Caco-2 (cell line): ENCODE results near the gene FAM216A. TPM values are rescaled to one million over a fixed set of nuclear protein-coding genes. Genes with fewer than 3 reads are reported as not detected.

Experiments used
- BruUV-seq: library from RNA; stranded (reverse); fragments of 400-500 nt; replicated peaks from 2 replicates; lab custom pipeline; 2021; lab: Mats Ljungman, UMichigan
- CTCF ChIA-PET: fragments of 300-600 bp; sonication (Branson Sonifier 250); formaldehyde crosslinking; loops from one replicate; lab custom pipeline; 2022; ENCODE audit warnings: antibody characterized with exemption; lab: Charles Lee
- POLR2A ChIA-PET: fragments of 300-600 bp; sonication (Branson Sonifier 250); formaldehyde crosslinking; loops from one replicate; lab custom pipeline; 2022; ENCODE audit warnings: antibody characterized with exemption; lab: Charles Lee
- DNase-seq, 2 experiments: peaks; one replicate each; pipeline versions ENCODE4 v3.0.0 to v3.0.0-alpha.2; 2020 to 2022
- H3K27me3 ChIP-seq: replicated peaks from 2 replicates; pipeline ENCODE4 v1.6.0; 2011; ENCODE audit warnings: low read length; ENCODE audit not compliant: control insufficient read depth, insufficient read depth
- H3K36me3 ChIP-seq: 2 replicates; pipeline ENCODE4 v1.5.1; 2011; ENCODE audit warnings: low read length; ENCODE audit not compliant: control insufficient read depth, insufficient read depth
- H3K4me1 ChIP-seq: fragments of 250-450 bp; sonication (Bioruptor Pico); 2 replicates; pipeline ENCODE4 v1.5.1; 2020; ENCODE audit warnings: mild to moderate bottlenecking
- H3K4me3 ChIP-seq: 2 replicates; pipeline ENCODE4 v1.5.1; 2011; ENCODE audit warnings: low read depth, mild to moderate bottlenecking, control low read depth, low read length
- H3K9me3 ChIP-seq: fragments of 250-450 bp; sonication (Bioruptor Pico); 2 replicates; pipeline ENCODE4 v1.5.1; 2020; ENCODE audit warnings: mild to moderate bottlenecking, moderate library complexity
- H3K27ac Mint-ChIP-seq: one replicate; pipeline ENCODE4 v1.8.0; 2022; ENCODE audit warnings: mixed read lengths; ENCODE audit not compliant: unreplicated experiment
- H3K27me3 Mint-ChIP-seq: one replicate; pipeline ENCODE4 v1.8.0; 2022; ENCODE audit warnings: mixed read lengths; ENCODE audit not compliant: insufficient read depth, unreplicated experiment
- H3K36me3 Mint-ChIP-seq: one replicate; pipeline ENCODE4 v1.8.0; 2022; ENCODE audit warnings: mild to moderate bottlenecking, mixed read lengths; ENCODE audit not compliant: insufficient read depth, unreplicated experiment
- H3K4me1 Mint-ChIP-seq: one replicate; pipeline ENCODE4 v1.8.0; 2022; ENCODE audit warnings: low read depth, mixed read lengths; ENCODE audit not compliant: unreplicated experiment
- H3K4me3 Mint-ChIP-seq: one replicate; pipeline ENCODE4 v1.8.0; 2022; ENCODE audit warnings: mild to moderate bottlenecking, moderate library complexity, mixed read lengths; ENCODE audit not compliant: unreplicated experiment
- H3K9me3 Mint-ChIP-seq: one replicate; pipeline ENCODE4 v1.8.0; 2022; ENCODE audit warnings: mixed read lengths; ENCODE audit not compliant: unreplicated experiment
- intact Hi-C: fragments of 100-400 bp; cut with micrococcal nuclease; formaldehyde crosslinking; loops from one replicate; pipeline ENCODE4 v1.10.0; 2022; ENCODE audit not compliant: unreplicated experiment
- total RNA-seq: library from RNA; stranded (reverse); gene quantifications from 2 replicates; pipeline ENCODE4 v1.2.3, GENCODE V29; 2022
- TF ChIP-seq, protein P1 (sequence below), 2 experiments: fragments of 200-600 bp in 1 of 2; IDR thresholded peaks; 1 replicate in 1 of 2; 2 replicates in 1 of 2; pipeline versions ENCODE4 v1.5.1 to v1.8.0; 2011 to 2022; ENCODE audit warnings: antibody characterized with exemption in 1 of 2, control low read depth in 1 of 2, inconsistent platforms in 1 of 2, low read depth in 1 of 2, low read length in 1 of 2, mild to moderate bottlenecking in 1 of 2, moderate library complexity in 1 of 2; ENCODE audit not compliant: insufficient read depth in 1 of 2, severe bottlenecking in 1 of 2, unreplicated experiment in 1 of 2

Gene FAM216A
- total RNA-seq, 1 experiment from 2014 or later = 13.1 TPM

- ChIA-PET CTCF (interaction anchor here (0.7 to 1.2 kb wide), 3 partner anchors 31 to 1916 kb away, joined by 4 to 6 read pairs (median 6); partner anchors contain the start of gene GPN3), POLR2A (interaction anchor here (0.7 to 5.5 kb wide), 2 partner anchors 30 to 251 kb away, joined by 5 to 36 read pairs; partner anchors contain the start of genes FAM216A and GPN3)
- H3K4me1 ChIP-seq = peaks cover 21% of the 10 kb centered on the region
- no TSS peak for BruUV-seq
- H3K36me3 ChIP-seq = no peaks in the 10 kb centered on the region
- no peaks in the 10 kb centered on the region for H3K27me3 Mint-ChIP-seq
- no peaks in the 10 kb centered on the region for H3K4me1 Mint-ChIP-seq
- intact Hi-C loops = no loop called here
- peaks cover 62% of the 10 kb centered on the region for H3K36me3 Mint-ChIP-seq
- no peak overlapping the region for H3K4me3 ChIP-seq
- H3K27ac Mint-ChIP-seq = peak overlapping the region; percentile 51
- peak overlapping the region; percentile 95 for H3K4me3 Mint-ChIP-seq
- no peaks in the 10 kb centered on the region for H3K9me3 ChIP-seq
- TF ChIP-seq, protein P1, sequence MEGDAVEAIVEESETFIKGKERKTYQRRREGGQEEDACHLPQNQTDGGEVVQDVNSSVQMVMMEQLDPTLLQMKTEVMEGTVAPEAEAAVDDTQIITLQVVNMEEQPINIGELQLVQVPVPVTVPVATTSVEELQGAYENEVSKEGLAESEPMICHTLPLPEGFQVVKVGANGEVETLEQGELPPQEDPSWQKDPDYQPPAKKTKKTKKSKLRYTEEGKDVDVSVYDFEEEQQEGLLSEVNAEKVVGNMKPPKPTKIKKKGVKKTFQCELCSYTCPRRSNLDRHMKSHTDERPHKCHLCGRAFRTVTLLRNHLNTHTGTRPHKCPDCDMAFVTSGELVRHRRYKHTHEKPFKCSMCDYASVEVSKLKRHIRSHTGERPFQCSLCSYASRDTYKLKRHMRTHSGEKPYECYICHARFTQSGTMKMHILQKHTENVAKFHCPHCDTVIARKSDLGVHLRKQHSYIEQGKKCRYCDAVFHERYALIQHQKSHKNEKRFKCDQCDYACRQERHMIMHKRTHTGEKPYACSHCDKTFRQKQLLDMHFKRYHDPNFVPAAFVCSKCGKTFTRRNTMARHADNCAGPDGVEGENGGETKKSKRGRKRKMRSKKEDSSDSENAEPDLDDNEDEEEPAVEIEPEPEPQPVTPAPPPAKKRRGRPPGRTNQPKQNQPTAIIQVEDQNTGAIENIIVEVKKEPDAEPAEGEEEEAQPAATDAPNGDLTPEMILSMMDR (IDR thresholded peaks at IDR 0.05; ENCODE audit: insufficient read depth in 1 of 2, low read depth in 1 of 2, low read length in 1 of 2, severe bottlenecking in 1 of 2, unreplicated experiment in 1 of 2) = no peak
- no peaks in the 10 kb centered on the region for H3K27me3 ChIP-seq
- DNase-seq = peak in 1 of 2 experiments; percentile 33
- H3K9me3 Mint-ChIP-seq = no peaks in the 10 kb centered on the region
Observed at GRCh38 chr12:110498984-110499706, 30.5 kb downstream of the FAM216A start.

- TSS peak; percentile 60 for BruUV-seq
- H3K9me3 Mint-ChIP-seq = no peaks in the 10 kb centered on the region
- intact Hi-C loops = loop anchor here (5.0 kb wide), 1 partner anchor 49 kb away; the partner anchor contains the start of gene ARPC3
- H3K27me3 Mint-ChIP-seq = no peaks in the 10 kb centered on the region
- H3K4me3 Mint-ChIP-seq = peak overlapping the region; percentile 95
- peak overlapping the region; percentile 97 for H3K27ac Mint-ChIP-seq
- Histone ChIP-seq H3K36me3 (no peaks in the 10 kb centered on the region), H3K4me3 (peak overlapping the region; percentile 55), H3K27me3 (no peaks in the 10 kb centered on the region), H3K4me1 (peaks cover 21% of the 10 kb centered on the region), H3K9me3 (no peaks in the 10 kb centered on the region)
- CTCF ChIA-PET = interaction anchor here (0.6 kb wide), 1 partner anchor 32 kb away, joined by 3 read pairs; no protein-coding TSS in a partner anchor
- no peak for DNase-seq
- TF ChIP-seq, protein P1 (IDR thresholded peaks at IDR 0.05; ENCODE audit: insufficient read depth in 1 of 2, low read depth in 1 of 2, low read length in 1 of 2, severe bottlenecking in 1 of 2, unreplicated experiment in 1 of 2) = no peak
- peaks cover 41% of the 10 kb centered on the region for H3K36me3 Mint-ChIP-seq
- H3K4me1 Mint-ChIP-seq = no peaks in the 10 kb centered on the region
- POLR2A ChIA-PET = interaction anchor here (0.5 to 5.5 kb wide), 3 partner anchors 33 to 819 kb away, joined by 6 to 36 read pairs (median 13); partner anchors contain the start of genes ARPC3, FAM216A and GPN3
Observed at GRCh38 chr12:110501399-110501751, 32.7 kb downstream of the FAM216A start.
